ENCODE measurements around the gene DPT. TPM values are rescaled to one million over a fixed set of nuclear protein-coding genes. Genes with fewer than 3 reads are reported as not detected.

DPT gene
- total RNA-seq, 2 donors from 2014 or later = not detected

DNA sequence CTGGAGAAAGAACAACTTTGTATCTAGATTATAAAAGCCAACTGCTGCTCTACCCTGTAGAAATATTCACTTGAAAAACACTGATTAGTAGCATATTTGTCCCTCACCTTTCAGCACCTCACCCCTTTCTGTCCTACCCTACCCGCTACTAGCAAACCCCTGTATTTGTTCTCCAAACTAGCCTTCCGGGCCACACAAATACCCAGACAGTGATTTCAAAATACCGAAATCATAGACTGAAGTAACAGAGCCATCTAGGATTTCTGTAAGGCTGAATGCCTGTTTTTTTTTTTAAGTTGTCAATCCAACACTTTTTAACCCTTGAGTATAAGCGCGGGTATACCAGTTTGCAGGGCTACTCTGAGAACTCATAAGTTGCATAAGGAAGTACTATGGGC is 398 bp upstream of the DPT start:
- no peaks in the 10 kb centered on the region for H3K9me3 Mint-ChIP-seq
- WGBS, 2 experiments (ENCODE audit: insufficient coverage in 1 of 2, insufficient read length in 1 of 2) = 87 to 96% methylated on average over 4 to 5 of the region's 5 CpGs

DNA sequence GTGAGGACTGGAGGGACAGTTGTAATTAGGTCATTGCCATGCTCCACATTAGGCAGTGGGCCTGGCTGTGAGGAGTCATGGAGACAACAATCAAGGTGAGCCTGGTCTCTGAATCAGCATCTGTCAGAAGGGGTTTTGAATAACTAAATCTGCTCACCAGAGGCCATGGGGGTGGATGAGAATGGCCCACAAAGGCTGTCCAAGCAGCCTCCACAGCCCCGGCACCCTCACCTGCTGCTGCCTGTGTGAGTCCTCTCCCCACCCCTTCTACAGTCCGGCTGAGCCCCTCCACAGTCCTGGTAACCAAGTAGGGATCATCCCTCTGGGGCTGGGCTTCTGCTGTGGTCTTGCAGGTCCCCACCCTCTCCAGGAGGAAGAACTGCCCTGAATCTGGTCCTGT is 2.3 kb downstream of the DPT start:
- no peak overlapping the region for H3K9ac ChIP-seq (ENCODE audit: extremely low read depth, low read length, poor library complexity, severe bottlenecking)
- Mint-ChIP-seq H3K27ac (no peak overlapping the region), H3K4me1 (peaks cover 5% of the 10 kb centered on the region), H3K27me3 (ENCODE audit: insufficient read depth) (peaks cover 15% of the 10 kb centered on the region), H3K36me3 (ENCODE audit: low read depth) (no peaks in the 10 kb centered on the region), H3K4me3 (no peak overlapping the region), H3K9me3 (no peaks in the 10 kb centered on the region)
- H3K4me3 ChIP-seq (ENCODE audit: low read length) = no peak overlapping the region
- H3K27me3 ChIP-seq (ENCODE audit: control insufficient read depth, insufficient read depth, low read length, poor library complexity, severe bottlenecking) = no peaks in the 10 kb centered on the region
- TF ChIP-seq, protein P1, sequence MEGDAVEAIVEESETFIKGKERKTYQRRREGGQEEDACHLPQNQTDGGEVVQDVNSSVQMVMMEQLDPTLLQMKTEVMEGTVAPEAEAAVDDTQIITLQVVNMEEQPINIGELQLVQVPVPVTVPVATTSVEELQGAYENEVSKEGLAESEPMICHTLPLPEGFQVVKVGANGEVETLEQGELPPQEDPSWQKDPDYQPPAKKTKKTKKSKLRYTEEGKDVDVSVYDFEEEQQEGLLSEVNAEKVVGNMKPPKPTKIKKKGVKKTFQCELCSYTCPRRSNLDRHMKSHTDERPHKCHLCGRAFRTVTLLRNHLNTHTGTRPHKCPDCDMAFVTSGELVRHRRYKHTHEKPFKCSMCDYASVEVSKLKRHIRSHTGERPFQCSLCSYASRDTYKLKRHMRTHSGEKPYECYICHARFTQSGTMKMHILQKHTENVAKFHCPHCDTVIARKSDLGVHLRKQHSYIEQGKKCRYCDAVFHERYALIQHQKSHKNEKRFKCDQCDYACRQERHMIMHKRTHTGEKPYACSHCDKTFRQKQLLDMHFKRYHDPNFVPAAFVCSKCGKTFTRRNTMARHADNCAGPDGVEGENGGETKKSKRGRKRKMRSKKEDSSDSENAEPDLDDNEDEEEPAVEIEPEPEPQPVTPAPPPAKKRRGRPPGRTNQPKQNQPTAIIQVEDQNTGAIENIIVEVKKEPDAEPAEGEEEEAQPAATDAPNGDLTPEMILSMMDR (conservative IDR thresholded peaks at IDR 0.05) = no peak
- no peaks in the 10 kb centered on the region for H3K9me3 ChIP-seq (ENCODE audit: control insufficient read depth, low read length)
- H3K4me1 ChIP-seq (ENCODE audit: control insufficient read depth, insufficient read depth, low read length) = no peaks in the 10 kb centered on the region
- no peaks in the 10 kb centered on the region for H3K36me3 ChIP-seq (ENCODE audit: control insufficient read depth, insufficient read depth, low read length)
- no peak for DNase-seq
- no peak overlapping the region for H3K27ac ChIP-seq (ENCODE audit: low read depth, low read length)
- WGBS, 2 experiments (ENCODE audit: insufficient coverage in 1 of 2, insufficient read length in 1 of 2) = 94% methylated on average over 2 of the region's 2 CpGs; no CpG with 5 or more reads in 1 of the 2 experiments

More for the DNA sequence above, 398 bp upstream of the DPT start:
- H3K27ac Mint-ChIP-seq = no peak overlapping the region
- no peaks in the 10 kb centered on the region for H3K9me3 ChIP-seq (ENCODE audit: control insufficient read depth, low read length)
- H3K4me3 Mint-ChIP-seq = no peak overlapping the region
- no peaks in the 10 kb centered on the region for H3K36me3 ChIP-seq (ENCODE audit: control insufficient read depth, insufficient read depth, low read length)
- H3K27me3 Mint-ChIP-seq (ENCODE audit: insufficient read depth) = peaks cover 18% of the 10 kb centered on the region
- DNase-seq = no peak
- no peak overlapping the region for H3K9ac ChIP-seq (ENCODE audit: extremely low read depth, low read length, poor library complexity, severe bottlenecking)
- no peaks in the 10 kb centered on the region for H3K27me3 ChIP-seq (ENCODE audit: control insufficient read depth, insufficient read depth, low read length, poor library complexity, severe bottlenecking)
- no peak overlapping the region for H3K4me3 ChIP-seq (ENCODE audit: low read length)
- TF ChIP-seq, protein P1 (conservative IDR thresholded peaks at IDR 0.05) = no peak
- H3K4me1 Mint-ChIP-seq = peaks cover 11% of the 10 kb centered on the region
- H3K36me3 Mint-ChIP-seq (ENCODE audit: low read depth) = no peaks in the 10 kb centered on the region
- no peak overlapping the region for H3K27ac ChIP-seq (ENCODE audit: low read depth, low read length)
- peaks cover 4% of the 10 kb centered on the region for H3K4me1 ChIP-seq (ENCODE audit: control insufficient read depth, insufficient read depth, low read length)

DNA sequence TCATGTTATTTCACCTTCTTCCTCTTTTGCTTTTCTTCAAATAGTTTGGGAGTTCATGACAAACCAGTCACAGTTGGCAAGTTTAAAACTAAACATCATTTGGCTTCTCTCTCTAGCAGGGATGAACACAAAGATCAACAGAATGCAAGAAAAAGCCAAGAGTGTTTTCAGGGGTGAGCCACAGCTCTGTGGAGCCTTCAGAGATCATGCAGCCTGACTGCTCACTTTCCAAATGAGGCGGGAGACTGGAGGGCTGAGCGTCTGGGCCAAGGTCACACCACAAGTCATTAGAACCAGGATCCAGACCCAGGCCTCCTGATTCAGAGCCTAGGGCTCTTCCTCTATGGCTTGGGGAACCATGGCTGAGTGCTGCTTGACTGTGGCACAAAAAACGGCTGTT is 2.7 kb downstream of the DPT start:
- Histone ChIP-seq H3K9me3 (ENCODE audit: control insufficient read depth, low read length) (no peaks in the 10 kb centered on the region), H3K9ac (ENCODE audit: extremely low read depth, low read length, poor library complexity, severe bottlenecking) (no peak overlapping the region), H3K4me1 (ENCODE audit: control insufficient read depth, insufficient read depth, low read length) (no peaks in the 10 kb centered on the region), H3K4me3 (ENCODE audit: low read length) (no peak overlapping the region), H3K27me3 (ENCODE audit: control insufficient read depth, insufficient read depth, low read length, poor library complexity, severe bottlenecking) (no peaks in the 10 kb centered on the region), H3K36me3 (ENCODE audit: control insufficient read depth, insufficient read depth, low read length) (no peaks in the 10 kb centered on the region), H3K27ac (ENCODE audit: low read depth, low read length) (no peak overlapping the region)
- no peak overlapping the region for H3K27ac Mint-ChIP-seq
- WGBS, 2 experiments (ENCODE audit: insufficient coverage in 1 of 2, insufficient read length in 1 of 2) = 92 to 100% methylated on average over 2 to 3 of the region's 3 CpGs
- peaks cover 11% of the 10 kb centered on the region for H3K27me3 Mint-ChIP-seq (ENCODE audit: insufficient read depth)
- H3K4me3 Mint-ChIP-seq = no peak overlapping the region
- H3K4me1 Mint-ChIP-seq = peaks cover 5% of the 10 kb centered on the region
- TF ChIP-seq, protein P1 (conservative IDR thresholded peaks at IDR 0.05) = no peak
- H3K9me3 Mint-ChIP-seq = no peaks in the 10 kb centered on the region
- no peaks in the 10 kb centered on the region for H3K36me3 Mint-ChIP-seq (ENCODE audit: low read depth)
- no peak for DNase-seq
